HG03521 (cell line): Measurements from ENCODE around the gene SLC41A3.
"Not testable (repeated sequence)": the region's sequence is repeated elsewhere in the genome, so short reads cannot be mapped to it uniquely, and the experiment has no call there.

Source experiments
- ATAC-seq: cut with Tn5 transposase; IDR thresholded peaks from one replicate; pipeline ENCODE4 v1.9.1; 2021; ENCODE audit warnings: mild to moderate bottlenecking, moderate library complexity; ENCODE audit not compliant: unreplicated experiment

Gene SLC41A3

DNA sequence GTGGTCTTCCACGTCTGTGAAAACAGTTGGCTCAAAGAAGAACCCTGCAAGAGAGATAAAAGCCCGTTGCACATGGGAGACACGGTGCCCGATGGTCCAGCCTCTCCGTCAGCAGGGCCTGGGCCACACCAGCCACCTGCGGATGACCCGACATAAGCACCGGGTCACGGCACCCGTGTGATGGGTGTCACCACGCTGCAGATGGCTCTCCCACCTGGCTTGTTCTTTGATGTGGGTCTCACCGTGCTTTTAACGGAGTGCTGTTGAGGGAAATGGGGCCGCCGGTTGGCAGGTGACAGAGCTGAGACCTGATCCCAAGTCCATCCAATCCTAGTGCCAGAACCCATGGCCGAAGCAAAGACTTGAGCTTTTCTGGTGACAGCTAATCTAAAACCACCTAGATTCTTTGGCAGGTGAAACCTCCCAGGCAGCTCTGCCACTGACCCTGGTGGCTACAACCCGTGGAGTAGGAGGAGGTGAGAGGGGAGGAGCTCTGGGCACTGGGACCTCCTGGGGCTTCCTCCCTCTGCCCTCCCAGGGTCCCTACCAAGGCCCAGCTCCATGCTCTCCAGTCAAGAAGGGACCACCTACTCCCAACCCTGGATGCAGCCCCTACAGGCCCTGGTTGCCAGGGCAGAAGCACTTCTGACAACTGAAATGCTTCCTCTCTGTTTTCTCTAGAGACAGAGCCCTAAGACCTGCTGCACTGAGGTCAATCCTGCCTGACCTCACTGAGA, 23.4 kb upstream of the SLC41A3 start:
- ATAC-seq, result no peak

DNA sequence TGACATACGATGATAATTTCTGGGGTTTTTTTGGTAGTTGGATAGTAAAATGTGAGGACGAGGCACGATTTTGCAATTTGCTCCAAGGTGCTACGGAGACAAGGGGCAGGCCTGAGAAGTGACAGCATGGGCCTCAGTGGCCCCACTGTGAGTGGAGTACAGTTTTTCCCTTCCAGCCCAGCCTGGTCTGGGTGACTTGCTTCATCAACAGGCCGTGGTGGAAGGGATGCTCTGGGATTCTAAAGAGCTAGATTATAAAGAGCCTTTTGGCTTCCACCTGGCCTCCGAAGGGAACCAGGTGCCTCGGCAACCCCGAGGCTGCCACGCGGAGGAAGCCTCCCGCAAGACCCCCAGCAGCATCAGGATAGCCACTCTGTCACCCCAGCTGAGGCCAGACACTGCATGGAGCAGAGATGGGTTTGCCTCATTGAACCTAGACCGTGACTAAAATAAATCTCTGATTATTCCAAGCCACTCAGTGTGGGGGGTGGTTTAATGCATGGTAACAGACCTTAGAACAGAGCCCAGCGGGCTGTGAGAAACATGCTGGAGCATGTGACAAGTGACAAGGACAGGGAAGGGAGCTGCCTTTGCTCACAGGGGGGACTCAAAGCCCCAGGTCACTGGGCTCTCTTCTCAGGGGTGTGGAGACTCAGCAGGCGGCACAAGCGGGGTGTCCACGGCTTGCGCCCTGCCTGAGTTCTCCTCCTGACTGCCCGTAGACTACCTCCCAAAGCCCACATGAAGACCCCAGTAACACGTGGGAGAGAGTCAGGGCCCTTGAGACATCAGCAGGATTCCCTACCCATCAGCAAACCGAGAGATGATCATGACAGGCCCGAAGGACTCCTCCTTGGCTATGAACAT, 22.6 kb upstream of the SLC41A3 start:
- no peak for ATAC-seq

DNA sequence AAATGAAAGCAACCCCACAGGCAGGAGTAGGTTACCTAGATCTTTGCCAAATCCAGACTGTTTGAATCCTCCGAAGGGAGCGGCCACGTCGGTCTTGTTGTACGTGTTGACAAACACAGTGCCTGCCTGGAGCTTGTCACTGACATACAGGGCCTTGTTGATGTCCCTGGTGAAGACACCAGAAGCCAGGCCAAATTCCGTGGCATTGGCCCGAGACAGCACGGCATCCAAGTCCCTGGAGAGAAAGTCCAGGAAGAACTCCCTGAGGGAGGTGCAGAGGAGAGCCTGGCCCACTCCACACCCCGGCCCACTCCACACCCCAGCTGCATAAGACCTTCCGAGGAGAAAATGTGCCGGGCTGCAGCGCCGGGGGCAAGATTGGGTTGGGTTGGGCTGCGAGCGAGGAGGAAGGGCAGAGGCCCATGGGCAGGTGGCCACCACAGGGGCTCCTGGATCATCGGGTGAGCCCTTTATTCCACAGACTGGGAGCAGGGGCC, 21.8 kb upstream of the SLC41A3 start:
- ATAC-seq, result no peak

DNA sequence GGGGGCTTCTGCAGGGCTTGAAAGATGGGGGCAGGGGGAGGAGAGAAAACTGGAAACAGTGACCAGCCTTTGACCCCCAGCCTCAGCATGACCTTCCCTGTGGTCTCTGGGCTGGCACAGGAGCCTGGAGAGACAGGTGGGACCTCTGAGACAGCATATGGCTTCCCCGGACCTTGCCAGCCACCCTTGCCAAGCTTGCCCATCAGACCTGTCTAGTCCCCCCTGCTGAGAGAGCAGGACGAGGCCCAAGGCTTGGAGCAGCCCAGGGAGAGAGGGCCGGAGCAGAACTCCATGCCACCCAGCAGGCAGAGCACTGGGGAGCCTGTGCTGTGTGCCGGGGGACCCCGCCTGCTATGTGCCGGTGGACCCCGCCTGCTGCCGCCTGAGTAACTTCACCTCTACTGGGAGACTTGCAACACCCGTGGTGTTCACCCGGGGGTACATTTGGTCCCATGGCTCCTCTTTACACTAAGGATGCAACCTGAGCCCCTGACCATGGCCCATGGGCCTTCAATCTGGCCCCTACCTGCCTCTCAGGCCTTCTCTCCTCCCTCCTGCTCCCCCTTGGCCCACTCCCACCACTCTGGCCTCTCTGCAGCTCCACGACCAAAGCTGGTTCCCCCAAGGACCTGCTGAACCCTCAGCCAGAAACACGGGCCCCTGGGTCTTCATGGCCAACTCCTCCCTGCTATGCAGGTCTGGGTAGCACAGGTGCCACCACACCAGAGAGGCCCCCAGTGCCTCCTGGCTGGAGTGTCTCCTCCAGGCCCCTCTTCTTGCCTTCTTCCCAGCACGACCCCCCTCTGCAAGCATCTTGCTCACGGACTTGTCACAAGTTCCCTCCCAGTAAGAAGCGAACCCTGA, 21.1 kb upstream of the SLC41A3 start:
- no peak for ATAC-seq

DNA sequence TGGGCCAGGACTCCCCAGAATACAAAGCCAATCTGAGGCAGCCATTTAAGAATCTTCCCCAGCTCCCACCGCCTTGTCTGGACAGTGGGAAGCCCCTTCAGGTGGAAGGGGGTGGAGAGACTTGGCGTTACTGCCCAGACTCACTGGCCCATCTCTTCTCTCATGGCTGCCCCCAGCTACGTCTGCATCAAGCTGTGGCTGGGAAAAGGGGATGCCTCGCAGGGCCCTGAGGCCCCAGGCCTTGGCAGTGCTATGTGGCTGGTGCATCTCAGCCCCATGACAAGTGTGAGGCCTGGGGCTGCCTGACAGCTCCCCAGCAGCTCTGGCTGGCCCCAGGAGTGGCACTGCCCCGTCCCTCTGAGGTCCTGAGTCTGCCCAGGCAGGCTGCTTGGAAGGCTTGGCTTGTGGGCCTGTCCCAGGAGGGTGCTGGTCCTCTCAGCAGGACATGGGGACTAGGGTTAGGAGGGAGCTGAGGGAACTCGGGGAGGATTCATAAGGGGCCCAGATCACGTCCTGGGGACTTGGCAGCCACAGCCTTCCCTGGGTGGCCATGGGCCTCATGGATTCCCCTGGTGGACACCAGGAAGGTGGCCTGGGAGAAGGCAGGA, 20.2 kb upstream of the SLC41A3 start:
- ATAC-seq, result no peak

DNA sequence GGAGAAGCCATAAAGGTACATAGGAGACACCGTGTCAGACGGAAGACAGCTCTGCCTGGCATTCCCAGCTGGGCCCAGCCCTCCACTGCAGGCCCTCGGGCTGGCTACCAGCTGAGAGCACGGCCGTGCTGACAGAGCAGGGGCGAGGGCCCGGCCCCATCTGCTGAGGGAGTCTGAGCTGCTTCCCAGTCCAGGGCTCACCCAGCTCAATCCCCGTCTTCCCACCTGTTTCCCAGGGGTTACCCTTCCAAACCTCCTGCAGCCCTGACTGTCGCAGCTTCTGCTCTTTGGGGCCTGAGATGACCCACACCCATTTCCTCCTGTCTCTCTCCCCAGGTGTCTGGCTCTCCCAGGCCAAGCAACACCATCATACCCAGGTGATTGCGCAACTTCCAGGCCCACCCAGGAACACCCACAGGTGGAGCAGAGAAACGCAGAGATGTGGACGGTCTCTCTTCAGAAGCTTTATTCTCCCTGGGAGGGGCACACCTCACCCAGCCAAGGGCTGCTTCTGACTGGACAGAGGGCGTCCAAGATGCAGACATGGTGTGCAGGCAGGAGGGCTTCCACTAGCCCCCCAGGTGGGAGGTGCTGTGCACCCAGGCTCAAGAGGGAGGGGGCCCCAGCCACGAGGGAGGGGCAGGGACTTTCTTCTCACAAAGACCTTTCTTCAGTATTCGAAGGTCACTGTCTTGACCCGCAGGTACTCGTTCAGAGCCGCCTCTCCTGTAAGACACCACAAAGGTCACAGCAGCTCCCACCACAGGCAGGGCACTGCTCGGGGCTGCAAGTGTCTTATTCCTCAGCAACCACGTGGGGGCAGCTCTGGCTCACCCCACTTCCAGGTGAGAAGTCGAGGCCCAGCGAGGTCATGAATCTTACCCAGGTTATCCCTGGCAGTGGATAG, 19.4 kb upstream of the SLC41A3 start:
- no peak for ATAC-seq

DNA sequence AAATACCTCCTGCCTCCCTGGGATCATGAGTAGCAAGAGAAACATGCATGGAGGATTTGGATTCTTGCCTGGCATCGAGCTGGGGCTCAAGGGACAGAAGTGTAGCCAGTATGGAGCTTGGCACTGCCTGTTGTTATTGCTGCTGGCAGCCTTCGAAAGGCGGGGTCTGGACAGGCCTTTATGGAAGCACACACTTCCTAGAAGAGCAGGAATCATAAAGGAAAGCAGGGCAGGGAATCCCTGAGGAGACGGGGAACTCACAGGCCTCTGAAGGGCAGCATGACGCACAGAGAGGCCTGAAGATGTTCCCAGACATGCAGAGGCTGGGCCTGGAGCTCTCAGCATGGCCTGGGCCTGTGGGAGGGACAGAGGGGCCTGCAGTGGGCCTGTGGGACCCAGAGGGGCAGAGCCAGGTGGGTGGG, 18.6 kb upstream of the SLC41A3 start:
- ATAC-seq, result no peak

DNA sequence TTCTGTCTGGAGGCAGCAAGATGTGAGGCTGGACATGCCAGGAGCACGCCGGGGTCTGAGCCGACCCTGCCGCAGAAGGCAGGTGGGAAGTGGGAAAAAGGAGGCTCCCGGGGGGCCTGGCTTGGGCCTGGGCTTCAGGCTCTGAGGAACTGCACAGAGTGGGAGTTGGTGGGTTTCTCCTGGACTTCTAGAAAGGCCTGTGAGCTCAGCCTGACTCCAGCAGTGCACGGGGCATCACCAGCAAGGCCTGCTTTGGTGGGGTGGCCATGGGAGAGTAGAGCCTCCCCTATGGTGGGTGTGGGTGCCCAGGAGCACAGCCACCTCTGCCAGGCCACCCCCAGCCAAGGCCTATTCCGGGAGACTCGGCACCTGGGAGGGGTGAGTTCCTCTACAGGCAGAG, 18.1 kb upstream of the SLC41A3 start:
- ATAC-seq, result no peak

DNA sequence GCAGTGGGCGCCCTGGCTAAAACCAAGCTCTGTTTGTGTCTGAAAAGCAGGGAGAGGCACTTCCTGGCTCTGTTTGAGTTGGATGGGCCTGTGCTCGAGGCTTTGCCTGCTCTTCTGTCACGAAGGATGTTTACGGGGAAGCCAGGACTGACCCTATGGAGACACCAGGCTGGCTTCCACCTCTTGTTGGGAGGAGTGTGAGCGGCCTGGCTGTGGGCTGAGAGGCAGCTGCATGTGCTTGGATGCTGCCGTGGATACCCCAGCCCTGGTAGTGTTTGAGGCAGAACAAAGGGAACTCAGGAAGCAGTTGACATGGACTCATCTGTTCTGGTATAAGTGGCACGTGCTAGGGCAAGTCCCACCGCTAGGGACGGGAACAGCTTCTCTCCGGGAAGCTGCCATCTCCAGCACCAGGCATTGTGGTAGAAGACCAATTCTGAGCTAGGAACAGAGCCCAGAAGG, 17.6 kb upstream of the SLC41A3 start:
- no peak for ATAC-seq

DNA sequence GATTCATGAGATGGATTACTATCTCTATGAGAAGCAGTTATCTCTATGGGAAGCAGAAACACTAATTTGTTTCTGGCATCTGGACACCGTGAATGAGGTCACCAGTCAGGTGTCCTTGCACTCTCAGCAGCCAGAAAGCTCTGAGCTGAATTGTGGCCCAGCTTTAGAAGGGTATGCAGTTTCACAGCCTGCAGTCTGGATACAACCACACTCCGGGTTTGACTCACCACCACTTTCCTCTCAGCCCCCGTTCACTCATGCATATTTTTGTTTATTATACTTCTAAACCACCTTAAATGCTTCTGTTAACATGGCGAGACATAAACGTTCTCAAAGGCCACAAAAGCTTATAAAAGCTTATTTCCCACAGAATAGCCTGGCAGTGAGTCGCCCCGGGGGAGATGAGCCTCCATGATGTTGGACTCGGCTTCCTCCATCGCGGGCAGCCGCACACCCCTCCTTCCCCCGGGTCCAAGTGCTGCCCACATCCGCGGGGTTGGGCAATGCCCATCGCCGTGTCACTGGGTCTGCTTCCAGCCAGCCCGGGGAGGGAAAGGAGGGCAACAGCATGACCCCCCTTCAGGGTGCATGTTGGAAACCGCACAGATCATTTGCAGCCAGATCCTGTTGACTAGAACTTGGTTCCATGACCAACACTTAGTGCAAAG, 16.8 kb upstream of the SLC41A3 start:
- no peak for ATAC-seq

DNA sequence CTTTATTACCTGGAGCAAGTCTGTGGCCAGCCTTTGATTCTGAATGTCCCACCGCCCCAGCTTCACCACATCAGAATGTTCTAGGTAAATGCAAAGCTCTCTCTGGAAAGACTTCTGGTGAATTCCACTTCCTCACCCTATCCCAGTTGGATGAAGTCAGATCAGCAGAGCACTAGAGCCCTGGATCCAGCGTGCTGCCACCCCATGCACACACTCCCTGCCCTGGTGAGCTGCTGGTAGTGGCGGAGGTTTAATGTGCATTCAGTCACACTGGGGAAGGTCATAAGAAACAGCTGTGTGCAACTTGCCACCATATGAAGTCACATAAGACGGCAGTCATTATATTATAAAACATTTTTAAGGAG, 16.3 kb upstream of the SLC41A3 start:
- ATAC-seq, result no peak

DNA sequence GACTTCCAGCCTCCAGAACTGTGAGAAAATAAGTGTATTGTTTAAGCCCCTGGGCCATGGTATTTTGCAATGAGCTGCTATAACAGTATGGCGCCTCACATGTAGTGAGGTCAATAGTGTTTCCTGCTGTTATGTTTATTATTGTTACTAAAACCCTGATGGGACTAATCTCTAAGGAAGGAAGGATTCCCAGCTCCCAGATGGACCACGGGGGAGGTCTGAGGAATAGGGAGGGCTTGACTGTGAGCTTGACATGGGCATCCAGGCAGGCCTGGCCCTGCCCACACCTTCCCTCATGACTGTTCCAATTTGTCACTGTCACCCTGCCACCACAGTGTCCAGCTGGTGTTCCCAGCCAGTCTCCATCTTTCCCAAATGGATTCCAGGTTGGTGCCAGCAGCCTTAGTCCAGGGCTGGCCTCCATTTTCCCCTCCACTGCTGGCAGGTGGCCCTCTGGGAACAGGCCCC, 14.5 kb upstream of the SLC41A3 start:
- no peak for ATAC-seq

DNA sequence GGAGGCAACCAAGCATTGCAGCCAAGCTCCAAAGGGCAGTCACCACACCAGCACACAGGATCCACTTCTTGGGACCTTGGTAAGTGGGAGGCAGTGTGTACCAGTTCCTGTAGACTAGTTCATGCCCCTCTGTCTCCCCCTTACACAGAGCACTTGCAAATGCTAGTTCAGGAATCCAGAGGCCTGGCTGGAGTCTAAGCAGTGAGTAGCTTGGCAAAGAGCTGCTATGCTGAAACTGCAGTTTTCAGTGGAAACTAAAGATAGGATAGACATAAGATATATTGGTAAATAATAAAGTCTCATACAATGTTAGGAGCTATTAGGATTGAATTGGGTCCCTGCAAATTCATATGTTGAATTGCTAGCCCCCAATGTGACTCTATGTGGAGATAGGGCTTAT, 13.9 kb upstream of the SLC41A3 start:
- ATAC-seq, result no peak

DNA sequence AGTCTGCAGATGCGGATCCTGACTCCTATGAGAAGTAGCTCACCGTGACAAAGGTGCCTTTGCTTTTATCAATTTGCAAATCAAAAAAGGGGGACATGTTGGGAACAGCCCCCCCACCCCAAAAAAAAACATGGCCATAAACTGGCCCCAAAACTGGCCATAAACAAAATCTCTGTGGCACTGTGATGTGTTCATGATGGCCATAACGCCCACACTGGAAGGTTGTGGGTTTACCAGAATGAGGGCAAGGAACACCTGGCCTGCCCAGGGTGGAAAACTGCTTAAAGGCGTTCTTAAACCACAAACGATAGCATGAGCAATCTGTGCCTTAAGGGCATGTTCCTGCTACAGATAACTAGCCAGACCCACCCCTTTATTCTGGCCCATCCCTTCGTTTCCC, 12.3 kb upstream of the SLC41A3 start:
- ATAC-seq, result not testable (repeated sequence)

DNA sequence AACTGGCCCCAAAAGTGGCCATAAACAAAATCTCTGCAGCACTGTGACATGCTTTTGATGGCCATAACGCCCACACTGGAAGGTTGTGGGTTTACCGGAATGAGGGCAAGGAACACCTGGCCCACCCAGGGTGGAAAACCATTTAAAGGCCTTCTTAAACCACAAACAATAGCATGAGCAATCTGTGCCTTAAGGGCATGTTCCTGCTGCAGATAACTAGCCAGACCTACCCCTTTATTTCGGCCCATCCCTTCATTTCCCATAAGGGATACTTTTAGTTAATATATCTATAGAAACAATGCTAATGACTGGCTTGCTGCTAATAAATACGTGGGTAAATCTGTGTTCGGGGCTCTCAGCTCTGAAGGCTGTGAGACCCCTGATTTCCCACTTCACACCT, 8.2 kb upstream of the SLC41A3 start:
- ATAC-seq, result not testable (repeated sequence)

DNA sequence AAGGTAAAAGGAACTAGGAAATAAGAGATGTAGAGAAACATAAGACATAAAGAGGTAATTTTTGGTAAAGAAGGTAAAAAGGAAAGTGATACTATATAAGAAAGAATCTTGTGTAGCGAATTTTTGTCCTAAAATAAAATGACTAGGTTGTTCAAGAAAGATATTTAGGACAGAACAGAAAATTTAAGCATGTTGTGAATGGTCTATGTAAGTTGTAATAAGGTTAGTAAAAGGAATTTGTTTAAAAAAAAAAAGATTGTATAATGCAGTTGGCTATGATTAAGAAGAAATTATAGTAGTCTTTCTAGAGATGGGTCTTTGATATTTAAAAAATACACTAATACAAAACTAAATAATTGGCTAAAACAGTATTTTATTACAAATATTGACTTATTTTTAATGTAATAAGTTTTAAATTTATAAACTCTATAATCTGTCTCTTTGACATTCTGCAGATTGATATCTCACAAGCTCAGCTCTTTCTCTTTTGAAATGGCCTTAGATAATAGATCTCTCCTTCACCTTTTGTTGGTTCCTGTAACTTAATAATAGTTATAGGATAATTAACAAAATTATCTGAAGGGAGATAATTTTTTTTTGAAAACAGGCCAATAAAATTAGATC, 3.7 kb upstream of the SLC41A3 start:
- ATAC-seq, result no peak

DNA sequence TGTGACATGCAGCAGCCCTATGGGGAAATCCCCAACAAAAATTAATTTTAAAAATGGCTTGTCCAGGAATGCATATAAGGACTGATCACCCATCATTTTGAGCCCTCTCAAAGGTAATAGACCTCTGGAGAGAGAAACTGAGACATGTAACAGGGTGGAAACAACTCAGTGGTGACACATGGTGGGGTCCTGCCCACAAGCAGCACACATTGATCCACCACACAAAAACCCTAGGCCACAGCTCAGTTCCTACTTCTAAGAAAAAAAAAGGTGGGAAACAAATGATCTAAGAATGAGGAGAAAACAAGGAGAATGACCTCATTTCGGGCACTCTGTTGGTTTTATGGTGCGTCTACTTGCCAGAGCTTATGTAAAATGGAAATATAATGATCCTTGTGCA, 1.9 kb upstream of the SLC41A3 start:
- no peak for ATAC-seq

DNA sequence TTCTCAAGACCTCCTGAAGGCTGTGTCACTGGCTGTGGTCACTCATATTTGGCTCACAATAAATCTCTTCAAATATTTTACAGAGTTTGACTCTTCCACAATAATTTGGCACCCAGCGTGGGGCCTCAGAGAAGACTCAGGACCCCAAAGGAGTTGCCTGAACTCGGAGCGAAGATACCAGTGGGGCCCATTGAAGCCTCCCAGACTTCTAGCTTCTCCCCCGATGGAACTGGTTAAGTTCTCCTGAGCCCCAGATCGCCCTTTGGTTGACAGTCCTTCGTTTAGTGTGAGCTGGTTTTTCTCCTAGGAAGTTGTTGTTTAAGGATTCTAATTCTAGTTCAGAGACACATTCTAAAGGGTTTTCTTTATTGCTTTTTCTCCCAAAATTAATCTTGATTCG, 1.4 kb upstream of the SLC41A3 start:
- no peak for ATAC-seq

DNA sequence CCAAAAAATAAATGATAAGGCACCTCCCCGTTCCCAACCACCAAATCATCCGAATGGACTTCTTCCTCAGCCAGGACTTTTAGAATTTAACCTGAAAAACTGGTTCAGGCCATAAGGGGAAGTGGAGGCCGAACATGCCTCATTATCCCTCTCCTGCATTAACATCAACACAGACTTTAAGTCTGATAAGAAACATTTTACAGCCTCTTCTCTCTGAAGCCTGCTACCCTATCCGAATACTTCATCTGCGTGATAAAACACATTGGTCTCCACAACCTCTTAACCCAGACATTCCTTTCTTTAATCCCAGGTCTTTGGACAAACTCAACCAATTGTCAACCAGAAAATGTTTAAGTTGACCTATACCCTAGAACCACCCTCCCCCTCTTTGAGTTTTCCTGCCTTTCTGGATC, 850 bp upstream of the SLC41A3 start:
- ATAC-seq, result no peak
